ENCODE measurements around the gene PDGFC.
"Not testable (repeated sequence)": the region's sequence is repeated elsewhere in the genome, so short reads cannot be mapped to it uniquely, and the experiment has no call there.

The PDGFC gene

GRCh38 chr4:156898373-156899117, 73.1 kb downstream of the PDGFC start:
- no peak for DNase-seq (ENCODE audit: low read depth)

- DNase-seq (ENCODE audit: low read depth): no peak
Measured at GRCh38 chr4:156896527-156896926, 75.1 kb downstream of the PDGFC start.

GRCh38 chr4:156894234-156894633, 77.4 kb downstream of the PDGFC start:
- DNase-seq (ENCODE audit: low read depth): no peak

GRCh38 chr4:156892805-156893204, 78.8 kb downstream of the PDGFC start:
- DNase-seq (ENCODE audit: low read depth): no peak

- no peak for DNase-seq (ENCODE audit: low read depth)
Measured at GRCh38 chr4:156889616-156890594, 81.7 kb downstream of the PDGFC start.

- no peak for DNase-seq (ENCODE audit: low read depth)
Measured at GRCh38 chr4:156888762-156889161, 82.8 kb downstream of the PDGFC start.

GRCh38 chr4:156886481-156886880, 85.1 kb downstream of the PDGFC start:
- no peak for DNase-seq (ENCODE audit: low read depth)

- no peak for DNase-seq (ENCODE audit: low read depth)
Measured at GRCh38 chr4:156885374-156885773, 86.2 kb downstream of the PDGFC start.

GRCh38 chr4:156884183-156884582, 87.4 kb downstream of the PDGFC start:
- no peak for DNase-seq (ENCODE audit: low read depth)

- no peak for DNase-seq (ENCODE audit: low read depth)
Measured at GRCh38 chr4:156875704-156876103, 95.9 kb downstream of the PDGFC start.

GRCh38 chr4:156875055-156875454, 96.5 kb downstream of the PDGFC start:
- DNase-seq (ENCODE audit: low read depth): no peak

- no peak for DNase-seq (ENCODE audit: low read depth)
Measured at GRCh38 chr4:156873799-156874198, 97.8 kb downstream of the PDGFC start.

- no peak for DNase-seq (ENCODE audit: low read depth)
Measured at GRCh38 chr4:156870861-156871260, 100.7 kb downstream of the PDGFC start.

GRCh38 chr4:156870131-156870530, 101.5 kb downstream of the PDGFC start:
- no peak for DNase-seq (ENCODE audit: low read depth)

GRCh38 chr4:156866088-156866487, 105.5 kb downstream of the PDGFC start:
- not testable (repeated sequence) for DNase-seq (ENCODE audit: low read depth)

GRCh38 chr4:156865451-156865850, 106.1 kb downstream of the PDGFC start:
- no peak for DNase-seq (ENCODE audit: low read depth)

- no peak for DNase-seq (ENCODE audit: low read depth)
Measured at GRCh38 chr4:156858071-156858470, 113.5 kb downstream of the PDGFC start.

GRCh38 chr4:156838761-156839160, 132.8 kb downstream of the PDGFC start:
- DNase-seq (ENCODE audit: low read depth): no peak

- no peak for DNase-seq (ENCODE audit: low read depth)
Measured at GRCh38 chr4:156837625-156838345, 133.8 kb downstream of the PDGFC start.

GRCh38 chr4:156832886-156833285, 138.7 kb downstream of the PDGFC start:
- DNase-seq (ENCODE audit: low read depth): no peak

GRCh38 chr4:156830351-156830750, 141.2 kb downstream of the PDGFC start:
- no peak for DNase-seq (ENCODE audit: low read depth)

GRCh38 chr4:156829201-156829873, 142.3 kb downstream of the PDGFC start:
- DNase-seq (ENCODE audit: low read depth): no peak

All from activated T-helper 9 cell treated with anti-CD3 and anti-CD28 coated beads, Interleukin-2, amount 50 U/mL, for 16 hours (primary cell).